ENCODE data around the gene ATP6V0E2. TPM values are rescaled to one million over a fixed set of nuclear protein-coding genes. Genes with fewer than 3 reads are reported as not detected.

Gene ATP6V0E2
- total RNA-seq, 2 donors from 2014 or later = 15.3 to 16.1 TPM

DNA sequence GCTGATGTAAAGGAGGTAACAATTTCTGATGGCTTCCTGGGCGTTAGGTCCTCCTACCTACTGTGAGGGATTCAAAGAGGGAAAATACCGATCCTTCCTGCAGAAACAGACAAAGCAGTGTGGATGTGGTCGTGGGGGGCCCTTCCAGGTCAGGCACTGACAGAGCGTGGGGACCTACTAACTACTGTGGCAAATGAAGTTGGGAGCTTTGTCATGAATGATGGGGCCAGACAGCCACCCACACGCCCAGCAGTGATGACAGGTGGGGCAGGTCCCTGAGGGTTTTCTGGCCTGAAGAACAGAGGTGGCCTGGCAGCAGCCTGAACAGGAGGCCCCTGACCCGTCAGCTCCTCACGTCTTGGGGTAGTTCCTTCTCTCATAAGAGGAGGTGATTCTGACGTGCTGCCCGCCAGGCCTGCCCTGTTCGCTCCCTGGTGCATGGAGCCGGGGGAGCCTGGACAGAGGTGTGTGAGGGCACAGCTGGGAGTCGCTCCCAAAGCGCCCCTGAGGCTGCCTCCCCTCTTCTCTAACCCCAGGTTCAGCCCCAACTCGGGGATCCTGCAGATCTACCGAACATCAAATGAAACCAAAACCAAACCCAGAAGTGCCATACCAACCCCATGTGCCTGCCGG is 4.2 kb downstream of the ATP6V0E2 start:
- Mint-ChIP-seq H3K9me3 (no peaks in the 10 kb centered on the region), H3K27me3 (ENCODE audit: insufficient read depth) (peaks cover 23% of the 10 kb centered on the region), H3K4me3 (no peak overlapping the region), H3K27ac (no peak overlapping the region), H3K36me3 (ENCODE audit: low read depth) (no peaks in the 10 kb centered on the region), H3K4me1 (no peaks in the 10 kb centered on the region)
- peak; percentile 28 for DNase-seq
- TF ChIP-seq, protein P1, sequence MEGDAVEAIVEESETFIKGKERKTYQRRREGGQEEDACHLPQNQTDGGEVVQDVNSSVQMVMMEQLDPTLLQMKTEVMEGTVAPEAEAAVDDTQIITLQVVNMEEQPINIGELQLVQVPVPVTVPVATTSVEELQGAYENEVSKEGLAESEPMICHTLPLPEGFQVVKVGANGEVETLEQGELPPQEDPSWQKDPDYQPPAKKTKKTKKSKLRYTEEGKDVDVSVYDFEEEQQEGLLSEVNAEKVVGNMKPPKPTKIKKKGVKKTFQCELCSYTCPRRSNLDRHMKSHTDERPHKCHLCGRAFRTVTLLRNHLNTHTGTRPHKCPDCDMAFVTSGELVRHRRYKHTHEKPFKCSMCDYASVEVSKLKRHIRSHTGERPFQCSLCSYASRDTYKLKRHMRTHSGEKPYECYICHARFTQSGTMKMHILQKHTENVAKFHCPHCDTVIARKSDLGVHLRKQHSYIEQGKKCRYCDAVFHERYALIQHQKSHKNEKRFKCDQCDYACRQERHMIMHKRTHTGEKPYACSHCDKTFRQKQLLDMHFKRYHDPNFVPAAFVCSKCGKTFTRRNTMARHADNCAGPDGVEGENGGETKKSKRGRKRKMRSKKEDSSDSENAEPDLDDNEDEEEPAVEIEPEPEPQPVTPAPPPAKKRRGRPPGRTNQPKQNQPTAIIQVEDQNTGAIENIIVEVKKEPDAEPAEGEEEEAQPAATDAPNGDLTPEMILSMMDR (conservative IDR thresholded peaks at IDR 0.05) = no peak
- no peaks in the 10 kb centered on the region for H3K9me3 ChIP-seq (ENCODE audit: control insufficient read depth, low read length)
- no peak overlapping the region for H3K4me3 ChIP-seq (ENCODE audit: low read length)
- H3K9ac ChIP-seq (ENCODE audit: extremely low read depth, low read length, poor library complexity, severe bottlenecking) = no peak overlapping the region
- no peak overlapping the region for H3K27ac ChIP-seq (ENCODE audit: low read depth, low read length)
- no peaks in the 10 kb centered on the region for H3K36me3 ChIP-seq (ENCODE audit: control insufficient read depth, insufficient read depth, low read length)
- H3K4me1 ChIP-seq (ENCODE audit: control insufficient read depth, insufficient read depth, low read length) = no peaks in the 10 kb centered on the region
- WGBS, 2 experiments (ENCODE audit: insufficient coverage in 1 of 2, insufficient read length in 1 of 2) = 89 to 91% methylated on average over 5 to 16 of the region's 16 CpGs
- H3K27me3 ChIP-seq (ENCODE audit: control insufficient read depth, insufficient read depth, low read length, poor library complexity, severe bottlenecking) = peaks cover 17% of the 10 kb centered on the region

DNA sequence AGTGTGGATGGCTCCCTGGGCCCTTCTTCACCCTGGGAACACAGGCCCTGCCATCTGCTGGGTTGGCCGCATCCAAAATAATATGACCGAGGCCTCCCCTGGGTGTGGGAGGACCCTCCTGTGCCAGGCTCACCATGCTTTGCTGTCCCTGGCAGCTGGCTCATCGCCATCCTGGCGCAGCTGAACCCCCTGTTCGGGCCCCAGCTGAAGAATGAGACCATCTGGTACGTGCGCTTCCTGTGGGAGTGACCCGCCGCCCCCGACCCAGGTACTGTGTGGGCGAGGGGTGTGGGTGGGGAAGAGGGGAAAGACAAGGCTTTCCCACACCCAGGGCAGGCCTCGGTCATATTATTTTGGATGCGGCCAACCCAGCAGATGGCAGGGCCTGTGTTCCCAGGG is 4.8 kb downstream of the ATP6V0E2 start:
- Histone ChIP-seq H3K4me3 (ENCODE audit: low read length) (no peak overlapping the region), H3K27me3 (ENCODE audit: control insufficient read depth, insufficient read depth, low read length, poor library complexity, severe bottlenecking) (peaks cover 17% of the 10 kb centered on the region), H3K27ac (ENCODE audit: low read depth, low read length) (no peak overlapping the region), H3K4me1 (ENCODE audit: control insufficient read depth, insufficient read depth, low read length) (no peaks in the 10 kb centered on the region), H3K9me3 (ENCODE audit: control insufficient read depth, low read length) (no peaks in the 10 kb centered on the region), H3K36me3 (ENCODE audit: control insufficient read depth, insufficient read depth, low read length) (no peaks in the 10 kb centered on the region), H3K9ac (ENCODE audit: extremely low read depth, low read length, poor library complexity, severe bottlenecking) (no peak overlapping the region)
- 88 to 90% methylated on average over 8 to 13 of the region's 13 CpGs for WGBS, 2 experiments (ENCODE audit: insufficient coverage in 1 of 2, insufficient read length in 1 of 2)
- H3K9me3 Mint-ChIP-seq = no peaks in the 10 kb centered on the region
- peaks cover 23% of the 10 kb centered on the region for H3K27me3 Mint-ChIP-seq (ENCODE audit: insufficient read depth)
- no peak overlapping the region for H3K4me3 Mint-ChIP-seq
- H3K36me3 Mint-ChIP-seq (ENCODE audit: low read depth) = no peaks in the 10 kb centered on the region
- peaks cover 5% of the 10 kb centered on the region for H3K4me1 Mint-ChIP-seq
- TF ChIP-seq, protein P1 (conservative IDR thresholded peaks at IDR 0.05) = no peak
- peak; percentile 28 for DNase-seq
- H3K27ac Mint-ChIP-seq = no peak overlapping the region

DNA sequence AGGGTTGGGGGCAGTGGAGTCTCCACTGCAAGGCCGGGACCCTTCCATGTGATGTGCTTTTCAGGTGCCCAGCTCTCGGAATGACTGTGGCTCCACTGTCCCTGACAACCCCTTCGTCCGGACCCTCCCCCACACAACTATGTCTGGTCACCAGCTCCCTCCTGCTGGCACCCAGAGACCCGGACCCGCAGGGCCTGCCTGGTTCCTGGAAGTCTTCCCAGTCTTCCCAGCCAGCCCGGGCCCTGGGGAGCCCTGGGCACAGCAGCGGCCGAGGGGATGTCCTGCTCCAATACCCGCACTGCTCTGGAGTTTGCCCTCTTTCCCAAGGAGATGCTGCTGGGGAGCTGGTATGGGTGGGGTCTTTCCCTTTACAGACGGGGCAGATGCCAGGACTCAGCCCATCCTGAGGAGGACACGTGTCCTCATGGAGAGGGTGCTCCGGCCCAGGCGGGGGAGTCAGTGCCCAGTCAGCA is 5.5 kb downstream of the ATP6V0E2 start:
- Histone ChIP-seq H3K27ac (ENCODE audit: low read depth, low read length) (no peak overlapping the region), H3K9me3 (ENCODE audit: control insufficient read depth, low read length) (no peaks in the 10 kb centered on the region), H3K27me3 (ENCODE audit: control insufficient read depth, insufficient read depth, low read length, poor library complexity, severe bottlenecking) (peaks cover 14% of the 10 kb centered on the region), H3K4me3 (ENCODE audit: low read length) (no peak overlapping the region), H3K36me3 (ENCODE audit: control insufficient read depth, insufficient read depth, low read length) (no peaks in the 10 kb centered on the region), H3K9ac (ENCODE audit: extremely low read depth, low read length, poor library complexity, severe bottlenecking) (no peak overlapping the region), H3K4me1 (ENCODE audit: control insufficient read depth, insufficient read depth, low read length) (no peaks in the 10 kb centered on the region)
- TF ChIP-seq, protein P1 (conservative IDR thresholded peaks at IDR 0.05) = no peak
- H3K27me3 Mint-ChIP-seq (ENCODE audit: insufficient read depth) = peaks cover 19% of the 10 kb centered on the region
- no peaks in the 10 kb centered on the region for H3K9me3 Mint-ChIP-seq
- H3K36me3 Mint-ChIP-seq (ENCODE audit: low read depth) = no peaks in the 10 kb centered on the region
- H3K4me1 Mint-ChIP-seq = peaks cover 12% of the 10 kb centered on the region
- H3K27ac Mint-ChIP-seq = no peak overlapping the region
- 90 to 94% methylated on average over 4 to 14 of the region's 14 CpGs for WGBS, 2 experiments (ENCODE audit: insufficient coverage in 1 of 2, insufficient read length in 1 of 2)
- no peak overlapping the region for H3K4me3 Mint-ChIP-seq
- peak; percentile 26 for DNase-seq

Data from endodermal cell (in vitro differentiated cells).